Thyroid gland (tissue), 4 donors: ENCODE results near the gene IRAK3. TPM values are rescaled to one million over a fixed set of nuclear protein-coding genes. Genes with fewer than 3 reads are reported as not detected.
"Not testable (repeated sequence)": the region's sequence is repeated elsewhere in the genome, so short reads cannot be mapped to it uniquely, and the experiment has no call there.

Experiments used
- DNase-seq, 2 donors: peaks; one replicate each; pipeline ENCODE4 v3.0.0-alpha.2; 2019
- H3K27ac ChIP-seq, 3 donors: fragments of 200-600 bp; sonication (generic); 1 replicate in 2 of 3; 2 replicates in 1 of 3; pipeline ENCODE4 v1.5.1; 2016 to 2019; ENCODE audit warnings: mild to moderate bottlenecking in 1 of 3, moderate library complexity in 1 of 3
- H3K27me3 ChIP-seq: fragments of 200-600 bp; sonication (generic); one replicate; pipeline ENCODE4 v1.5.1; 2019
- H3K36me3 ChIP-seq, 2 donors: fragments of 200-600 bp; sonication (generic); one replicate each; pipeline ENCODE4 v1.5.1; 2016 to 2019
- H3K4me1 ChIP-seq, 2 donors: fragments of 200-600 bp; sonication (generic); one replicate each; pipeline ENCODE4 v1.5.1; 2017 to 2019
- H3K4me3 ChIP-seq, 3 donors: fragments of 200-600 bp; sonication (generic); replicated peaks in 1 of 3; 1 replicate in 2 of 3; 2 replicates in 1 of 3; pipeline ENCODE4 v1.5.1; 2016; ENCODE audit warnings: mild to moderate bottlenecking in 1 of 3
- H3K9me3 ChIP-seq: fragments of 200-600 bp; sonication (generic); one replicate; pipeline ENCODE4 v1.5.1; 2017
- POLR2A ChIP-seq, 2 donors: fragments of 450-650 bp; IDR thresholded peaks; one replicate each; pipeline ENCODE4 v1.6.1; 2017; ENCODE audit warnings: antibody characterized with exemption in 2 of 2, mild to moderate bottlenecking in 2 of 2, moderate library complexity in 1 of 2
- WGBS, 2 donors: methylation state at CpG; one replicate each; pipeline ENCODE4 v1.1.5; 2017; 5-methylcytosine and 5-hydroxymethylcytosine counted together
- intact Hi-C: fragments of 100-400 bp; cut with DNase I; formaldehyde crosslinking; loops from one replicate; pipeline ENCODE4 v1.15.1; 2023
- total RNA-seq, 4 donors: library from RNA; depleted of rRNA; stranded (reverse); fragments of >200 nt; gene quantifications; one replicate each; pipeline ENCODE4 v1.2.3, GENCODE V29; 2016
- TF ChIP-seq, protein P1 (sequence below), 6 experiments: fragments of 200-600 bp in 3 of 6; fragments of 450-650 bp in 3 of 6; sonication (generic) in 3 of 6; IDR thresholded peaks; one replicate each; pipeline ENCODE4 v1.5.1; 2016 to 2019; ENCODE audit warnings: antibody characterized with exemption in 6 of 6, mild to moderate bottlenecking in 2 of 6, inconsistent platforms in 1 of 6, moderate library complexity in 1 of 6

Gene IRAK3
- total RNA-seq, 4 donors from 2014 or later, result 8.0 to 26.6 (median 17.6) TPM

DNA sequence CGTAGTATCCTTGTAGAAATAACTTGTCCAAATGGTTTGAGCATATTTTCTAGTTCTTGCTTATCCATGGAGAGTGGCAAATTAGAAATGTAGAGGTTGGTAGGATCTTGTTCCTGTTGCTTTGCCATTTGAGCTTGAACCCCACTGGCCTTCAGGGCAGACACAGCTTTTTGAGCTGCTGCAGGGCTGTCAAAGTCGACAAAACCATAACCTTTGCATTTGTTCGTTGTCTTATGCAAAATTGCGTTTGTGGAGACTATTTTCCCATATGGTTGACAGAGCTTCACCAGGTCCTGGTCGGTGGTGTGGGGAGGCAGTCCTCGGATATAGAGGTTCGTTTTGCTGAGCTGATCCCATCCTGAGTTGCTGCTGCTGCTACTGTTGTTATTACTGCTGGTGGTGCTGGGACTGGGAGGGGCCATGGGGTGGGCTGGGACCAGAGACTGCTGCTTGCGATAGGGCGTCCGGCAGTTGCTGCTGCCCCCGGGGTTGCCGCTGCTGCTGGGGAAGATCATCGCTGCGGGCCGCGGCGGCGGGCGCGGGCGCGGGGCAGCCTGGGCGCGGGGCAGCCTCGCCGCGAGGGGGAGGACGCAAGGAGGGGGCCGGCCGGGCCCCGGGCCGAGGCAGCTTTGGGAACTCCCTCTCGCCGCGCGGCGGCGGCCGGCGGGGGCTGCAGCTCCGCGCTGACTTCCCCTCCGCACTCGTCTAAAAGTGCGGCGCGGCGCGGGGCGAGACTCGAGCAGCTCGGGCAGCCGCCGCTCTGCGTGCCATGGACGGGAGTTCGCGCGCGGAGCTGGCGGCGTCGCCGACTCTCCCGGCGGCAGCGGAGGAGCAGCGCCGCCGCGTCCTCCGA is 46.0 kb downstream of the IRAK3 start:
- H3K27ac ChIP-seq, H3K36me3 ChIP-seq, H3K4me1 ChIP-seq, intact Hi-C loops, H3K27me3 ChIP-seq, H3K9me3 ChIP-seq: not testable (repeated sequence)
- WGBS, 2 donors, result 10% methylated on average over 29 to 36 of the region's 72 CpGs
- H3K4me3 ChIP-seq, result peak overlapping the region in 1 of 3 donors; percentile 17
- TF ChIP-seq, protein P1, sequence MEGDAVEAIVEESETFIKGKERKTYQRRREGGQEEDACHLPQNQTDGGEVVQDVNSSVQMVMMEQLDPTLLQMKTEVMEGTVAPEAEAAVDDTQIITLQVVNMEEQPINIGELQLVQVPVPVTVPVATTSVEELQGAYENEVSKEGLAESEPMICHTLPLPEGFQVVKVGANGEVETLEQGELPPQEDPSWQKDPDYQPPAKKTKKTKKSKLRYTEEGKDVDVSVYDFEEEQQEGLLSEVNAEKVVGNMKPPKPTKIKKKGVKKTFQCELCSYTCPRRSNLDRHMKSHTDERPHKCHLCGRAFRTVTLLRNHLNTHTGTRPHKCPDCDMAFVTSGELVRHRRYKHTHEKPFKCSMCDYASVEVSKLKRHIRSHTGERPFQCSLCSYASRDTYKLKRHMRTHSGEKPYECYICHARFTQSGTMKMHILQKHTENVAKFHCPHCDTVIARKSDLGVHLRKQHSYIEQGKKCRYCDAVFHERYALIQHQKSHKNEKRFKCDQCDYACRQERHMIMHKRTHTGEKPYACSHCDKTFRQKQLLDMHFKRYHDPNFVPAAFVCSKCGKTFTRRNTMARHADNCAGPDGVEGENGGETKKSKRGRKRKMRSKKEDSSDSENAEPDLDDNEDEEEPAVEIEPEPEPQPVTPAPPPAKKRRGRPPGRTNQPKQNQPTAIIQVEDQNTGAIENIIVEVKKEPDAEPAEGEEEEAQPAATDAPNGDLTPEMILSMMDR (IDR thresholded peaks at IDR 0.05), result peak in 1 of 6 experiments; percentile 10
- DNase-seq, result peak; percentile 14 to 19

DNA sequence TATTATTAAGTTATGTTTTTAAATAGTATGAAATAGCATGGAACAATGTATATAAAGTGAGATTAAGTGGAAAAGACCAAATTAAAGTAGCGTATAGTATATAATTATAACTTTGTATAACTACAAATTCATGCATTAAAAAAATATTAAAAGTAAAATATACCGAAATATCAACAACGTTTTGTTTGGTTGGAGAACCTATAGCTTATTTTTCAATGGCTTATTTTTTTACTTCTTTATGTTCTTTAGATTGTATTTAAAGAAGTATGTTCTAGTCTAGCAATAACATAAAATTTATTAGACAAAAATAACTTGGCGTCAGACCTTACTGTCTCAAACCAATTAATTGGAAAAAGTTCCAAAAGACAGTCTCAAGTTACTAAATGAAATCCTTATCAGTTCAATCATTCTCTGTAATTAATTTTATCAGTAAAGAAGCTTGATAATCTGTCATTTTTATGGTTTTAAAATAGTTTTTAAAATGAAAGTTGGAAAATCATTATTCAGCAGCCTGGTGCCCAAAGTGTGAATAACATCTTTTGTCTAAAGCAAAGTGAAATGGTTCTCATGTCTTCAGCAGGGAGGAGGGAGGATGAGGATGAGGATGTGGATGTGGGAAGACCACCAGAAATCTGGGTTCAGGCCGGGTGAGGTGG is 46.7 kb downstream of the IRAK3 start:
- no peaks in the 10 kb centered on the region for H3K36me3 ChIP-seq
- intact Hi-C loops, result no loop called here
- H3K9me3 ChIP-seq, result no peaks in the 10 kb centered on the region
- DNase-seq, result no peak
- no peaks in the 10 kb centered on the region for H3K27me3 ChIP-seq
- WGBS, 2 donors, result 49 to 54% methylated on average over 5 of the region's 5 CpGs
- H3K4me3 ChIP-seq, result peak overlapping the region in 1 of 3 donors; percentile 17
- H3K4me1 ChIP-seq, result no peaks in the 10 kb centered on the region
- TF ChIP-seq, protein P1 (IDR thresholded peaks at IDR 0.05), result no peak
- TF ChIP-seq POLR2A (IDR thresholded peaks at IDR 0.05), result no peak
- no peak overlapping the region for H3K27ac ChIP-seq

DNA sequence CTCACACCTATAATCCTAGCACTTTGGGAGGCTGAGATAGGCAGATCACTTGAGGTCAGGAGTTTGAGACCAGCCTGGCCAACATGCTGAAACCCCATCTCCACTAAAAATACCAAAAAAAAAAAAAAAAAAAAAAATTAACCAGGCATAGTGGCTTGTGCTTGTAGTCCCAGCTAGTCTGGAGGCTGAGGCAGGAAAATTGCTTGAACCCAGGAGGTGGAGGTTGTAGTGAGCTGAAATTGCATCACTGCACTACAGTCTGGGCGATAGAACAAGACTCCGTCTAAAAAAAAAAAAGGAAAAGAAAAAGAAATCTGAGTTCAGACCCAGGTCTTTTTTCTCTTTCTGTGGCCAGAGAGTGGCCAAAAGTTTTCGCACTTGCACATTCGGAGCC is 47.3 kb downstream of the IRAK3 start:
- DNase-seq, H3K9me3 ChIP-seq, H3K4me3 ChIP-seq, intact Hi-C loops, H3K27ac ChIP-seq, H3K27me3 ChIP-seq, H3K4me1 ChIP-seq, H3K36me3 ChIP-seq: not testable (repeated sequence)
- 91 to 95% methylated on average over 4 of the region's 4 CpGs for WGBS, 2 donors

DNA sequence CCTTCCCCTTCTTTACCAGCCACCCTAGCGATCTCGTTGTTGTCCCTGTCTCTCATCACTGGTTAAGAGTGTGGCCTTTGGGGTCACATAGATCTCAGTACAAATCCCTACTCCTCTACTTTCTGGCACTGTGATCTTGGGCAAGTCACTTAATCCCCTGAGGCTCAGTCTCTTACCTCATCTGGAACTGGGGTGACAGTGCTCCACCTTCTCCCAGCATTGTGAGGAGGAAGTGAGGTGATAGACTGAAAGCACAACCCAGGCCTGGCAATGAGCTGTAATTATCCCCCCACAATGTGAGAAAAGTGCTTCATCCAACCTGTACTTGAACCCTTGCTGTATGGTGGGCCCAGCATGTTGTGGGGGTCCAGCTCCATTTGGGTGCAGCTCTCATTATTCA is 48.0 kb downstream of the IRAK3 start:
- H3K4me3 ChIP-seq, result no peak overlapping the region
- H3K27me3 ChIP-seq, result no peaks in the 10 kb centered on the region
- no peaks in the 10 kb centered on the region for H3K36me3 ChIP-seq
- intact Hi-C loops, result no loop called here
- TF ChIP-seq POLR2A (IDR thresholded peaks at IDR 0.05), result no peak
- TF ChIP-seq, protein P1 (IDR thresholded peaks at IDR 0.05), result no peak
- H3K9me3 ChIP-seq, result no peaks in the 10 kb centered on the region
- H3K4me1 ChIP-seq, result no peaks in the 10 kb centered on the region
- DNase-seq, result no peak
- WGBS, 2 donors, result 84 to 97% methylated on average over 2 of the region's 2 CpGs
- no peak overlapping the region for H3K27ac ChIP-seq

DNA sequence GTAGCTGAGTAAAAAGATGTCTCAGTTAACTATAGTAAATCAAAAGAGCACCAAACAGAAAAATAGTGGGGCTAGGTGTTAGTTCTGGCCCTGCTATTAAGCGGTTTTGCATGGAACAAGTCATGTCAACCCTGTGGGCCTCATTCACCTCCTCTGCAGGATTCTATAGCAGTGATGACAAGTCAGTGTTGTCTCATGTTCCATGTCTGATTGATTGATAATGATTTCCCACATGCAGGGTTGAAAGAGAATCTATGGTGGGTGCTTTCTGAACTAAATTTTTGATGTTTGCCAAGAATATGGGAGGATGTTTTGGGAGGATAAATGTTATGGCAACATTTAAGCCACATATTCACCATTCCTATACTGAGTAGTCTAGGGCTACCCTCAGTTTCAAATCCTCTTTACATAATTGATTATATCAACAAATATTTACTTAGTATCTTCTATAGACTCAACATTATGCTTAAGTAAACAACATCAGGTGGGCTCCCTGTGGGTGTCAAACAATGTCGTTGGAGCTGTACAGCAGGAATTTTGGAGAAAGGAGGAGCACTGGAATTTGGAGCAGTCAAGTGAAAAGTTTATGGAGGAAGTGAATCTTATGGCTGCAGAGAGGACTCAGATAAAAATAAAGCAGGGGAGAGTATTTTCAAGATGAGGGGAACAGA is 48.6 kb downstream of the IRAK3 start:
- no peak for DNase-seq
- H3K27me3 ChIP-seq, result no peaks in the 10 kb centered on the region
- H3K9me3 ChIP-seq, result no peaks in the 10 kb centered on the region
- H3K4me3 ChIP-seq, result no peak overlapping the region
- H3K27ac ChIP-seq, result no peak overlapping the region
- 72 to 77% methylated on average over 2 of the region's 2 CpGs for WGBS, 2 donors
- TF ChIP-seq, protein P1 (IDR thresholded peaks at IDR 0.05), result no peak
- no peak for TF ChIP-seq POLR2A (IDR thresholded peaks at IDR 0.05)
- no peaks in the 10 kb centered on the region for H3K36me3 ChIP-seq
- H3K4me1 ChIP-seq, result no peaks in the 10 kb centered on the region
- intact Hi-C loops, result no loop called here
